Stimulated activated CD8-positive, alpha-beta memory T cell treated with anti-CD3 and anti-CD28 coated beads, Interleukin-7, amount 100 ng/mL, for 24 hours (primary cell): Measurements from ENCODE around the gene POGLUT2.

Experiments used
- DNase-seq: peaks from one replicate; pipeline ENCODE4 v3.0.0-alpha.2; 2020; ENCODE audit warnings: low read depth

POGLUT2 gene

GRCh38 chr13:102768909-102769308 is 29.9 kb downstream of the POGLUT2 start:
- no peak for DNase-seq

- no peak for DNase-seq
These were observed 35.0 kb downstream of the POGLUT2 start for GRCh38 chr13:102763741-102764140.

- DNase-seq: no peak
These were observed 37.7 kb downstream of the POGLUT2 start for GRCh38 chr13:102761071-102761470.

GRCh38 chr13:102758842-102759241 is 39.9 kb downstream of the POGLUT2 start:
- no peak for DNase-seq

- no peak for DNase-seq
These were observed 41.8 kb downstream of the POGLUT2 start for GRCh38 chr13:102757006-102757405.

- no peak for DNase-seq
These were observed 46.9 kb downstream of the POGLUT2 start for GRCh38 chr13:102751886-102752285.

- DNase-seq: no peak
These were observed 56.3 kb downstream of the POGLUT2 start for GRCh38 chr13:102742506-102742905.

- DNase-seq: no peak
These were observed 56.7 kb downstream of the POGLUT2 start for GRCh38 chr13:102742101-102742500.
